H1 (cell line): ENCODE measurements around the gene S100A8.
A peak's percentile ranks its signal among the peaks of the same experiment; 100 is the strongest.

ENCODE experiments used
- CEBPB ChIP-seq: IDR thresholded peaks from 2 replicates; pipeline ENCODE4 v1.6.1; 2012; ENCODE audit warnings: low read depth, low read length
- CTCF ChIP-seq, 3 experiments: IDR thresholded peaks; 1 replicate in 2 of 3; 2 replicates in 1 of 3; pipeline versions ENCODE4 v1.5.1 to v1.6.1; 2011; ENCODE audit warnings: low read length in 3 of 3, mild to moderate bottlenecking in 3 of 3, inconsistent platforms in 2 of 3, low read depth in 1 of 3, moderate library complexity in 1 of 3; ENCODE audit not compliant: insufficient read depth in 1 of 3; ENCODE audit errors: control extremely low read depth in 1 of 3
- GTF2F1 ChIP-seq: IDR thresholded peaks from 2 replicates; pipeline ENCODE4 v1.6.1; 2012; ENCODE audit warnings: low read depth, low read length, improper control_type of control experiment, borderline replicate concordance
- JUND ChIP-seq: IDR thresholded peaks from 2 replicates; pipeline ENCODE4 v1.6.1; 2011; ENCODE audit warnings: mild to moderate bottlenecking, improper control_type of control experiment, low read length
- NRF1 ChIP-seq: IDR thresholded peaks from 2 replicates; pipeline ENCODE4 v1.6.1; 2011; ENCODE audit warnings: mild to moderate bottlenecking, low read depth, low read length, improper control_type of control experiment
- POLR2A ChIP-seq, 2 experiments: IDR thresholded peaks; 1 replicate in 1 of 2; 2 replicates in 1 of 2; pipeline ENCODE4 v1.6.1; 2011; ENCODE audit warnings: low read depth in 2 of 2, low read length in 2 of 2, mild to moderate bottlenecking in 2 of 2; ENCODE audit errors: control extremely low read depth in 1 of 2
- SIN3A ChIP-seq, 2 experiments: IDR thresholded peaks in 1 of 2; conservative IDR thresholded peaks in 1 of 2; 2 replicates each; pipeline ENCODE4 v1.6.1; 2011 to 2012; ENCODE audit warnings: low read length in 2 of 2, improper control_type of control experiment in 1 of 2, low read depth in 1 of 2, mild to moderate bottlenecking in 1 of 2
- SP4 ChIP-seq: IDR thresholded peaks from 2 replicates; pipeline ENCODE4 v1.6.1; 2012; ENCODE audit warnings: low read length, inconsistent platforms
- USF2 ChIP-seq: IDR thresholded peaks from 2 replicates; pipeline ENCODE4 v1.6.1; 2011; ENCODE audit warnings: low read length, improper control_type of control experiment
- YY1 ChIP-seq: IDR thresholded peaks from 2 replicates; pipeline ENCODE4 v1.6.1; 2011; ENCODE audit warnings: low read depth, mild to moderate bottlenecking, low read length

- TF ChIP-seq NRF1 (no peak), SIN3A (conservative IDR thresholded peaks at IDR 0.05 in 1 of 2, IDR thresholded peaks at IDR 0.05 in 1 of 2; ENCODE audit: low read depth in 1 of 2, low read length in 2 of 2) (no peak), JUND (no peak), POLR2A (IDR thresholded peaks at IDR 0.05; ENCODE audit: control extremely low read depth in 1 of 2, low read depth in 2 of 2, low read length in 2 of 2) (no peak), SP4 (no peak), USF2 (no peak), CTCF (IDR thresholded peaks at IDR 0.05; ENCODE audit: control extremely low read depth in 1 of 3, insufficient read depth in 1 of 3, low read depth in 1 of 3, low read length in 3 of 3) (0 out of 4 replicates have a peak, but pooled peaks of 1 of the 3 experiments have one; percentile 11), GTF2F1 (no peak), CEBPB (no peak), YY1 (no peak)
These were observed 42.1 kb downstream of the S100A8 start, which contains the start of gene PGLYRP4 for GRCh38 chr1:153348511-153349362.
